Measurements from ENCODE around the gene TSFM. TPM values are rescaled to one million over a fixed set of nuclear protein-coding genes. Genes with fewer than 3 reads are reported as not detected.

The TSFM gene
- total and polyA plus RNA-seq, 9 donors: 24.2 to 38.6 (median 28.8) TPM

DNA sequence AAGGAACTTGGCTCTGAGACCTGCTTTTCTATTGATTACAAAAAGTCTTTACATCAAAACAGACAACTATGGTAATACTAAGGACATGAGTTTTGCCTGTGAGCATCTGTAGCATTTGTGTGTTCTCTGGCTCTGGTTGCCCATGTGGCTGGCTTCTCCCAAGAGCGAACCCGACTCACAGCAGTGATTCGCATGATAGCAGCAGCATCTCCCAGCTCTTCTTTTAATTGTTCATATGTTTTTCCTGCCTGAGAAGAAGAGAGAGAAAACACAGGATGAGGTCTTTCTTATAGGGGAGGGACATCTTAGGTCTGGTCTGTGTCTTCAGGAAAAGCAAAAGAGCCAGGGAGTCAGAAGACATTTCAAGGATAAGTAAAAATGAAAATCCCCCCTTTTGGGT lies 18.4 kb downstream of the TSFM start:
- H3K9me3 ChIP-seq (replicated peaks; ENCODE audit: control insufficient read depth, low read depth, low read length): no peaks in the 10 kb centered on the region
- H3K4me3 ChIP-seq (ENCODE audit: low read length): no peak overlapping the region
- peaks cover 62% of the 10 kb centered on the region for H3K36me3 ChIP-seq (ENCODE audit: control insufficient read depth, insufficient read depth, low read length)
- no peaks in the 10 kb centered on the region for H3K27me3 ChIP-seq (ENCODE audit: control insufficient read depth, insufficient read depth, low read length)
- no CpG with 5 or more reads among the region's 3 CpGs for WGBS (ENCODE audit: insufficient coverage)
- no peak overlapping the region for H3K27ac ChIP-seq (ENCODE audit: low read length)
- H3K4me1 ChIP-seq (ENCODE audit: control insufficient read depth, insufficient read depth, low read length): no peaks in the 10 kb centered on the region
- no peak for DNase-seq

DNA sequence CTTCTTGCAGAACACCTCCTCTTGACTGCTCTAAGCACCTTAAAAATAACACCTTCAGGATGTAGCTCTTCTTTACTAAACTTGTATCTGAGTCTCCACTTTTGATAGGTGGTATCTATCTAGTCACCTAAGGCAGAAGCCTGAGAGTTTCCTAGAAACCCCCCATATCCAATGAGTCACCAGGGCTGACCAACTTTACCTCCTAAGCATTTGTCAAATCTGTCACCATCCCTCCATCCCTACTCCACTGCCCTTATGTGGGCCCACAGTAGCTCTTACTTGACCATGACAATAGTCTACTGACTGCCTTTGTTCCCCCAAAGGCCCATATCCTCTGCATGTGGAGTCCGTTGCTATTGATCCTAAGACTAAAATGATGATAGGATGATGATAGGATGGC lies 20.0 kb downstream of the TSFM start:
- Histone ChIP-seq H3K27ac (ENCODE audit: low read length) (no peak overlapping the region), H3K4me1 (ENCODE audit: control insufficient read depth, insufficient read depth, low read length) (no peaks in the 10 kb centered on the region), H3K36me3 (ENCODE audit: control insufficient read depth, insufficient read depth, low read length) (peaks cover 62% of the 10 kb centered on the region), H3K9me3 (replicated peaks; ENCODE audit: control insufficient read depth, low read depth, low read length) (no peaks in the 10 kb centered on the region), H3K27me3 (ENCODE audit: control insufficient read depth, insufficient read depth, low read length) (no peaks in the 10 kb centered on the region), H3K4me3 (ENCODE audit: low read length) (no peak overlapping the region)
- WGBS (ENCODE audit: insufficient coverage): no CpG with 5 or more reads among the region's 1 CpG
- DNase-seq: no peak

DNA sequence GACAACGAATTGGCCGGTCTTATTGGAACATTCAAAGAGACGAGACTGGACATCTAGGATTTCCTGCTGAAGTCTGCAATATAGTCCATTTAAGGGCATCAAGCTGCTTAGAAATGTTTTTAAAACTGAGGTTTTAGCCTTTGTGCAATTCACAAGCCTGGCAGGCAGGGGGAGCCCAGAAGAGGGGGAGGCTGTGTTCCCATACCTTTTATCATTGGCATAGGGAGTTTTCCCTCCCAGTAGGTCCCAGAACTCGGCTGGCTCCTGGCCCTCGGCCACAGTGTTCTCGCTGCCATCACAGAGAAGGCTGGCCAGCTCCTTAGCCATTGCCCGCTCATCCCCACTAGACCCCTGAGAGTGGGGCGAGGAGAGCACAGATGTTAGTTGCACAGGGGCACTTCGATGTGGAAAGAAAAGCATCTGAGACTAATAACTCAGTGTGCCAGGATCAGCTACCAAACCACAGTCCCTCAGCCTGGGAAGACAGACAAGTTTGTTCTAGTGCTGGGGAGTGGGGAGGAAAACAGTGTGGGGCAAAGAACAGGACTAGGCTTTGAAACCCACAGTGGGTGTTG lies 20.8 kb downstream of the TSFM start:
- Histone ChIP-seq H3K36me3 (ENCODE audit: control insufficient read depth, insufficient read depth, low read length) (peaks cover 64% of the 10 kb centered on the region), H3K9me3 (replicated peaks; ENCODE audit: control insufficient read depth, low read depth, low read length) (no peaks in the 10 kb centered on the region), H3K4me3 (ENCODE audit: low read length) (no peak overlapping the region), H3K27me3 (ENCODE audit: control insufficient read depth, insufficient read depth, low read length) (no peaks in the 10 kb centered on the region), H3K27ac (ENCODE audit: low read length) (no peak overlapping the region), H3K4me1 (ENCODE audit: control insufficient read depth, insufficient read depth, low read length) (no peaks in the 10 kb centered on the region)
- 36% methylated on average over 3 of the region's 9 CpGs for WGBS (ENCODE audit: insufficient coverage)
- peak; percentile 32 for DNase-seq

DNA sequence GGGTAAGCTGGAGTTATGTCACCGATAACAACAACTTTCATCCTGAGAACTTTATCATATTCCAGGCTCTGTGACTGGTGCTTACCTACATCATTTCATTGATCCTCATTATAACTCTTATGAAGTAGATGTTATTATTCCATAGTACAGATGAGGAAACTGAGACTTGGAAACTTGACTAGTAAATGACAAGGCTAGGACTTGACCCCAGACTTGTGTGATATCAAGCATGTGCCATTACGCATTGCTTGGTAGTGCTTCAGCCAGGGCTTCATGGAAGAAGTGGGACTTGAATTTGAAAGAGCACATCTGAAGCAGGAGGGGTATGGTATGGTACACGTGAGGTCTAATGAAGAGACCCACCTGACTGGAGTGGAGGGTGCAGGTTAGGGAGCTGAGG lies 24.1 kb downstream of the TSFM start:
- no peaks in the 10 kb centered on the region for H3K4me1 ChIP-seq (ENCODE audit: control insufficient read depth, insufficient read depth, low read length)
- H3K27me3 ChIP-seq (ENCODE audit: control insufficient read depth, insufficient read depth, low read length): no peaks in the 10 kb centered on the region
- 93% methylated on average over 2 of the region's 3 CpGs for WGBS (ENCODE audit: insufficient coverage)
- no peaks in the 10 kb centered on the region for H3K9me3 ChIP-seq (replicated peaks; ENCODE audit: control insufficient read depth, low read depth, low read length)
- H3K27ac ChIP-seq (ENCODE audit: low read length): no peak overlapping the region
- no peak overlapping the region for H3K4me3 ChIP-seq (ENCODE audit: low read length)
- H3K36me3 ChIP-seq (ENCODE audit: control insufficient read depth, insufficient read depth, low read length): peaks cover 70% of the 10 kb centered on the region
- no peak for DNase-seq

DNA sequence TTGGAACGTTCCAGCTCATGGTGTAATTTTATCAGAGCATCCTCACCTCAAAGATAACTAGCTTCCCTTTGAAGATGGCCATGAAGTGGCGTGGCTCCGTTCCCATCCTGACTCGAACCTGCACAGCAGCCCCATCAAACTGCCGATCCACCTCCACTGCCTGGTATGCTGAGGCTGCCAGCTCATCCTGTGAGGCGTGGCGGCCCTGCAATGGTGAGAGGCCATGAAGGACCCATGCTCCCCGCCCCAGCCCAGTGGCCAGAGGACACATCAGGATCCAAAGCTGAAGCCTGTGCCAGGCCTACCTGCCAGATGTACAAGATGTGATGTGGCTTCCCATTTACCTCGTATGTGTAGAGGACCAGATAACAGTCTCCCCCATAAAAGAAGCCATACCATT lies 24.7 kb downstream of the TSFM start:
- no peak for DNase-seq
- H3K27me3 ChIP-seq (ENCODE audit: control insufficient read depth, insufficient read depth, low read length): no peaks in the 10 kb centered on the region
- peaks cover 68% of the 10 kb centered on the region for H3K36me3 ChIP-seq (ENCODE audit: control insufficient read depth, insufficient read depth, low read length)
- WGBS (ENCODE audit: insufficient coverage): 92% methylated on average over 7 of the region's 9 CpGs
- H3K9me3 ChIP-seq (replicated peaks; ENCODE audit: control insufficient read depth, low read depth, low read length): no peaks in the 10 kb centered on the region
- H3K4me3 ChIP-seq (ENCODE audit: low read length): no peak overlapping the region
- no peaks in the 10 kb centered on the region for H3K4me1 ChIP-seq (ENCODE audit: control insufficient read depth, insufficient read depth, low read length)
- no peak overlapping the region for H3K27ac ChIP-seq (ENCODE audit: low read length)

DNA sequence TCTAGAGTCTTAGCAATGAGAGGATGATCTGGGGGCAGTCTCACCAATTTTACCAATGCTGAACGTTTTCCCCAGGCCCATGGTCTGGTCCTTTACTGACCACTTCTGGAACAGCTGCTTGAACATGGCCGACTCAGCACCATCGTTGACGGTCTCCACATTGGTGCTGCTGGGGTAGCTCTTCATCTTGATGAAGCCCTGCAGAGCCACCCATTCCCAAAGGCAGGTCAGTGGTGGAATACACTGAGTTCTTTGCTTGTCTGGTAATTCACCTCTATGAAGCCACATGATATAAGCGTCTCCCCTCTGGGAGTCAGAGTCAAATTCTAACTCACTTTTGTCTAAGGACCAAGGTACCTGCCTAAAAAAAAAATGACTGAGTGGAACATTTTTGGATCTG lies 25.8 kb downstream of the TSFM start:
- no peaks in the 10 kb centered on the region for H3K27me3 ChIP-seq (ENCODE audit: control insufficient read depth, insufficient read depth, low read length)
- no peaks in the 10 kb centered on the region for H3K4me1 ChIP-seq (ENCODE audit: control insufficient read depth, insufficient read depth, low read length)
- no peaks in the 10 kb centered on the region for H3K9me3 ChIP-seq (replicated peaks; ENCODE audit: control insufficient read depth, low read depth, low read length)
- no peak overlapping the region for H3K27ac ChIP-seq (ENCODE audit: low read length)
- H3K36me3 ChIP-seq (ENCODE audit: control insufficient read depth, insufficient read depth, low read length): peaks cover 60% of the 10 kb centered on the region
- DNase-seq: no peak
- WGBS (ENCODE audit: insufficient coverage): 90% methylated on average over 4 of the region's 5 CpGs
- no peak overlapping the region for H3K4me3 ChIP-seq (ENCODE audit: low read length)

DNA sequence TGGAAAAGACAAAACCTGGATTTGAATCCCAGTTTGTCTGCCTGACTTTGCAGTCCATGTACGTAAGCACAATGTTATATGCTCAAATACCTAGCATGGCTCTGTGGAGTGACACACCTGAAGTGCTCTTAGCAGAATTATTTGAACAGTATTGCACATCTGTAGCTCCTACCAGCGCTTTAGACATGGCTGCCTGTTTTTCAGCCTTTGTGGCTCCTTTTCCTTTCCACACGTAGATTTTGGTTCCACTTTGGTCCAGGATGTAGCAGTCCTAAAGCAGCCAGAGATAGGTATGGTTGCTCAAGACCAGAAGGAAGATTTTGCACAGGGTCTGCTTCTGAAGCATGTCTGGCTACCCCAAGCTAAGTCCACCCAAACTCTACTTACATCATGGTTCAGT lies 26.8 kb downstream of the TSFM start:
- H3K36me3 ChIP-seq (ENCODE audit: control insufficient read depth, insufficient read depth, low read length): peaks cover 53% of the 10 kb centered on the region
- WGBS (ENCODE audit: insufficient coverage): 94% methylated on average over 2 of the region's 3 CpGs

DNA sequence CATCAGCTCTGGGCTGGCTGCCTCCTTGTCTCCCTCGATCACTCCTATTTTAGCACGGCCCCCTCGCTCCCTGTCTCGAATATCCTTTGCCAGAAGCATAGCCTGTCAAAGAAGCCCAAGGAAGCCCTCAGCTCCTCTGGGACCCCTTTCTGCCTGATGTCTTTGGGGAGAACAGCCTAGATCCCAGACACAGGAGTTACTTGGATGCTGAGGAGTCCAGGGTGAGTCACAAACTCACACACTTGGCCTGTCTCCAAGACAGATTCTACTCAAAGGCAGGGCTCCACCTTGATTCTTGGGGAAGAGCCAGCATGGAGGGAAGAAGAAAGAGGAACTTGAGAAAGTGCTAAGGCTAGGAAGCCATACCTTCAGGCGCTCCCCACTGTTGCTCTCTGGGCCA lies 27.9 kb downstream of the TSFM start:
- Histone ChIP-seq H3K27me3 (ENCODE audit: control insufficient read depth, insufficient read depth, low read length) (no peaks in the 10 kb centered on the region), H3K9me3 (replicated peaks; ENCODE audit: control insufficient read depth, low read depth, low read length) (no peaks in the 10 kb centered on the region), H3K36me3 (ENCODE audit: control insufficient read depth, insufficient read depth, low read length) (peaks cover 57% of the 10 kb centered on the region), H3K27ac (ENCODE audit: low read length) (no peak overlapping the region), H3K4me1 (ENCODE audit: control insufficient read depth, insufficient read depth, low read length) (peaks cover 11% of the 10 kb centered on the region), H3K4me3 (ENCODE audit: low read length) (no peak overlapping the region)
- 29% methylated on average over 4 of the region's 5 CpGs for WGBS (ENCODE audit: insufficient coverage)
- DNase-seq: peak; percentile 24

More for the DNA sequence above, 26.8 kb downstream of the TSFM start:
- Histone ChIP-seq H3K9me3 (replicated peaks; ENCODE audit: control insufficient read depth, low read depth, low read length) (no peaks in the 10 kb centered on the region), H3K4me1 (ENCODE audit: control insufficient read depth, insufficient read depth, low read length) (peaks cover 4% of the 10 kb centered on the region), H3K4me3 (ENCODE audit: low read length) (no peak overlapping the region), H3K27me3 (ENCODE audit: control insufficient read depth, insufficient read depth, low read length) (no peaks in the 10 kb centered on the region), H3K27ac (ENCODE audit: low read length) (no peak overlapping the region)
- DNase-seq: no peak

DNA sequence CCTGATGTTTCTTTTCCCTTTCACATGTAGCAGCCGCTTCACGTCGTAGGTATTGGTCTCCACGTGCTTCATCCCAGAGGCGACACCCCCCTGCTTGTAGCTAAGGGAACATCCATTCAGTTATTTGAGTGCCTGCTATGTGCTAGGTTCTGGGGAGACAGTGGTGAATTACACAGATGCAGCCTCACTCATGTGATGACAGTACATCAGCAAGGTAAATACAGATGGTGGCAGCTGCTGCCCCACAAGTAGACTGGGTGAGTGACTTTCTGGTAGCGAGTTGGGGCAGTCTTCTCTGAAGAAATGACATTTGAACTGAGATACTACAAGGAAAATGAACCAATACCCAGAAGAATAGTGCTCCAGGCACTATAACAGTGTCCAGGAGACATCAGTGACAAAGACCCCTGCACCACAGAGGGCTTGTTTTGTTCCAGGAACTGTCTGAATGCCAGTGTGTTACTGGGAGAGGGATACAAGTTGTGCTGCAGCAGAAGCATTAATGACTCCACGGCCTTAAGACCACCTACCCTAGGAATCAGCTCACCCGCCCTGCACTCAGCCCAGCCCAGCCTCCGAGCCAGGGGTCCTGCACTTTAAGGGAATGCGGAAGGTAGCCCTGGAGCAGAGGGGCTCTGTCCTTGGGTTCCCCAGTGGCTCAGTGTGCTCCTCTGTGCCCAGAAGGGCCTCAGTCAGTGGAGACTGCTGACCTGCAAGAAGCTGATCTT lies 28.6 kb downstream of the TSFM start:
- Histone ChIP-seq H3K27me3 (ENCODE audit: control insufficient read depth, insufficient read depth, low read length) (no peaks in the 10 kb centered on the region), H3K27ac (ENCODE audit: low read length) (no peak overlapping the region), H3K36me3 (ENCODE audit: control insufficient read depth, insufficient read depth, low read length) (peaks cover 58% of the 10 kb centered on the region), H3K9me3 (replicated peaks; ENCODE audit: control insufficient read depth, low read depth, low read length) (no peaks in the 10 kb centered on the region), H3K4me1 (ENCODE audit: control insufficient read depth, insufficient read depth, low read length) (peaks cover 17% of the 10 kb centered on the region), H3K4me3 (ENCODE audit: low read length) (no peak overlapping the region)
- no peak for DNase-seq
- WGBS (ENCODE audit: insufficient coverage): 97% methylated on average over 4 of the region's 10 CpGs

DNA sequence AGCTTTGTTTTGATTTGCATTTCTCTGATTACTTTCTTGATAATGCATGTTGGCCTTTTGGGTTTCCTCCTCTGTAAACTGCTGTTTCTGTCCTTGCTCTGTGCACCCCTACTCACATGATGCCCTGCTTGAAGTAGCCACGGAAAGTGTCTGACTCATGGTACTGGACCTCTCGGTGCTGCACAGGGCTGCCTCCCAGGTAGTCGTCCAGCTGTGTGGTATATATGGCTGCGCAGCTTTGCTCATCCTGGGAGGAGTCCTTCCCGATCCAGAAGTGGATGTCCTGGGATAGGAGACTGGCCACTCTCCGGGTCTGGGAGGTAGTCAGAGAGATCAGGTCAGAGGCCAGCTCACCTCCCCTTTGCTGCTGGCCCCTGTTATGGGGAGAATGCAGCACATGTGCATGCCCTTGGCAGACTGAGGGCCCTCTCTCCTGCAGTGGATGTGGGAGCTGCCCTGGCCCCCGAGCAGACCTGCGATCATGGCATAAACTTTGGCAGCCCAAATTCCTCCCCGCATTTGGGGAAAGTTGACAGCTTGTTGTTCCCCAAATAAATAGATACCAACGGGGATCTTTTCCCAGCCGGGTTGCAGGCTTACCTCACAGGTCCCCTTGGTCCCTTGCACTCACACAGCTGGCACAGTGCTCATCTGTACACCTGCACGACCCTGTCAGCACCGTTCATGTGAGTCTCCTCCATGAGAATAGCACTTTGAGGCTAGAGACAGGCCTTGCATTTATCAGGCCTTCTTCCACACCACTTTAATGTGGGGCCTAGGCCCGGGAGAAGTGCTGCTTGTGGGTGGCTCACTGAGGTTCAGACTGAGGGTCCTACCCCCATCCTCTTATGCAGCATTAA lies 30.8 kb downstream of the TSFM start:
- Histone ChIP-seq H3K4me1 (ENCODE audit: control insufficient read depth, insufficient read depth, low read length) (peaks cover 23% of the 10 kb centered on the region), H3K4me3 (ENCODE audit: low read length) (no peak overlapping the region), H3K9me3 (replicated peaks; ENCODE audit: control insufficient read depth, low read depth, low read length) (no peaks in the 10 kb centered on the region), H3K27ac (ENCODE audit: low read length) (no peak overlapping the region), H3K27me3 (ENCODE audit: control insufficient read depth, insufficient read depth, low read length) (no peaks in the 10 kb centered on the region), H3K36me3 (ENCODE audit: control insufficient read depth, insufficient read depth, low read length) (peaks cover 42% of the 10 kb centered on the region)
- no peak for DNase-seq
- 82% methylated on average over 9 of the region's 14 CpGs for WGBS (ENCODE audit: insufficient coverage)
